Hepatocyte (in vitro differentiated cells): ENCODE measurements around the gene MTFP1.

Source experiments
- EZH2 ChIP-seq: fragments of 200-600 bp; sonication (generic); IDR thresholded peaks from 2 replicates; pipeline ENCODE4 v1.6.1; 2016; ENCODE audit warnings: antibody characterized with exemption, mild to moderate bottlenecking, borderline replicate concordance
- TF ChIP-seq, protein P1 (sequence below): fragments of 200-600 bp; sonication (generic); IDR thresholded peaks from 2 replicates; pipeline ENCODE4 v1.5.1; 2016; ENCODE audit warnings: antibody characterized with exemption, mild to moderate bottlenecking; ENCODE audit not compliant: poor library complexity

DNA sequence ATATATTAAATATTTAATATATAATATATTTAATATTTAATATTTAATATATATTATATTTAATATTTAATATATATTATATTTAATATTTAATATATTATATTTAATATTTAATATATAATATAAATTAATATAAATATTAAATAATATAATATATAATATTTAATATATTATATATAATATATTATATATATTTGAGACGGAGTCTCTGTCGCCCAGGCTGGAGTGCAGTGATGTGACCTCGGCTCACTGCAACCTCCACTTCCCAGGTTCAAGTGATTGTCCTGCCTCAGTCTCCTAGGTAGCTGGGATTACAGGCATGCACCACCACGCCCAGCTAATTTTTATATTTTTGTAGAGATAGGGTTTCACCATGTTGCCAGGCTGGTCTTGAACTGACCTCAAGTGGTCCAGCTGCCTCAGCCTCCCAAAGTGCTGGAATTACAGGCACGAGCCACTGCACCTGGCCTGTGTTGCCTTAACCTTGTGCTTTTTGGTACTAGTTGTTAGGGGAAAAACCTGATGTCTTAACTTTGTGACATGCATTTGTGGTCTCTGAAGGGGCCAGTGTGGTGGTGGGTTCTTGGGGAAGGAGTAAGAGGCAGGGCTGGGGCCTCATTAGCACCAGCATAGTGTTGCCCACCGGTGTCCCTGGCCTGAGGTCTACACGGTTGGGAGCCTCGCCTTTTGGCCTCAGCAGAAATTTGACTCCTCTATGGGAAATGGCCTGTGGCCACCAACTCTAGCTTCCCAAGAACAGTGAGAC is 29.7 kb downstream of the MTFP1 start:
- TF ChIP-seq, protein P1, sequence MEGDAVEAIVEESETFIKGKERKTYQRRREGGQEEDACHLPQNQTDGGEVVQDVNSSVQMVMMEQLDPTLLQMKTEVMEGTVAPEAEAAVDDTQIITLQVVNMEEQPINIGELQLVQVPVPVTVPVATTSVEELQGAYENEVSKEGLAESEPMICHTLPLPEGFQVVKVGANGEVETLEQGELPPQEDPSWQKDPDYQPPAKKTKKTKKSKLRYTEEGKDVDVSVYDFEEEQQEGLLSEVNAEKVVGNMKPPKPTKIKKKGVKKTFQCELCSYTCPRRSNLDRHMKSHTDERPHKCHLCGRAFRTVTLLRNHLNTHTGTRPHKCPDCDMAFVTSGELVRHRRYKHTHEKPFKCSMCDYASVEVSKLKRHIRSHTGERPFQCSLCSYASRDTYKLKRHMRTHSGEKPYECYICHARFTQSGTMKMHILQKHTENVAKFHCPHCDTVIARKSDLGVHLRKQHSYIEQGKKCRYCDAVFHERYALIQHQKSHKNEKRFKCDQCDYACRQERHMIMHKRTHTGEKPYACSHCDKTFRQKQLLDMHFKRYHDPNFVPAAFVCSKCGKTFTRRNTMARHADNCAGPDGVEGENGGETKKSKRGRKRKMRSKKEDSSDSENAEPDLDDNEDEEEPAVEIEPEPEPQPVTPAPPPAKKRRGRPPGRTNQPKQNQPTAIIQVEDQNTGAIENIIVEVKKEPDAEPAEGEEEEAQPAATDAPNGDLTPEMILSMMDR = no peak
- no peak for TF ChIP-seq EZH2
